Motor neuron (in vitro differentiated cells): ENCODE measurements around the gene GRIK3. TPM values are rescaled to one million over a fixed set of nuclear protein-coding genes. Genes with fewer than 3 reads are reported as not detected.
A peak's percentile ranks its signal among the peaks of the same experiment; 100 is the strongest.

Experiments used
- ATAC-seq, 8 experiments: fragments of 200-7000 bp; cut with Tn5 transposase; replicated peaks in 6 of 8; 2 replicates each; pipeline ENCODE4 v1.8.0; 2021; ENCODE audit warnings: mild to moderate bottlenecking in 8 of 8, moderate library complexity in 8 of 8
- H3K27ac ChIP-seq, 2 donors: fragments of 250-450 bp; sonication (Bioruptor Pico); 2 replicates each; pipeline ENCODE4 v1.9.0; 2021; ENCODE audit warnings: antibody characterized with exemption in 2 of 2, mild to moderate bottlenecking in 2 of 2, moderate library complexity in 1 of 2
- H3K4me1 ChIP-seq, 2 donors: fragments of 250-450 bp; sonication (Bioruptor Pico); replicated peaks in 1 of 2; 2 replicates each; pipeline ENCODE4 v1.6.1; 2021; ENCODE audit warnings: antibody characterized with exemption in 2 of 2, mild to moderate bottlenecking in 2 of 2, moderate library complexity in 1 of 2
- H3K4me3 ChIP-seq, 5 donors: fragments of 250-450 bp; sonication (Bioruptor Pico); 2 replicates each; pipeline ENCODE4 v1.9.0; 2021; ENCODE audit warnings: antibody characterized with exemption in 5 of 5, mild to moderate bottlenecking in 5 of 5, moderate library complexity in 4 of 5
- WGBS, 10 experiments: fragments of 450-650 bp; shearing (Covaris generic); methylation state at CpG; one replicate each; pipeline ENCODE4 v1.0.0; 2022; 5-methylcytosine and 5-hydroxymethylcytosine counted together
- in situ Hi-C, 9 experiments: fragments of 400-800 bp; cut with MboI; loops; one replicate each; pipeline ENCODE4 v1.15.0; 2021; ENCODE audit warnings: low sequenced_read_pairs in 9 of 9, low pct_unique_long_range_greater_than_20kb in 2 of 9; ENCODE audit not compliant: unreplicated experiment in 9 of 9
- total RNA-seq, 8 experiments: library from RNA; unstranded; fragments of 300-600 nt; gene quantifications; 2 replicates each; pipeline versions ENCODE4 v1.2.3 to v1.2.4, GENCODE V29; 2022

GRIK3 gene
- total RNA-seq, 8 experiments from 2014 or later, result 0.73 to 21.1 (median 11.9) TPM

DNA sequence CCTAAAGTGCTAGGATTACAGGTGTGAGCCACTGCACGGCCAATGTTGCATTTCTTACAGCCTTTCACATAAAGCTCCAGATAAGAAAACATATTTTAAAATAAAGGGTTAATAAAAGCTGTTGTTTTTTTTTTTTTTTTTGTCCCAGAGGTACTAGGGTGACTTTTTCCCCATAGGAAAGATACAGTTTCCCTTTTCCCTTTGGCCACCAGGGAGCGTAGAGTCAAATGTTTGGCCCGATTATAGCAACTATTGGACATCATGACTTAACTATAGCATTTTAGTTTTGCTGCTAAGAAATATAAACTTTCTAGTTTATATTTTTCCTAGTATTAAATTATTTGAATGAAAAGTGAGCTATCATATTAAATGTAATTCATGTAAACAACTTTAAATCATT, 31.4 kb downstream of the GRIK3 start:
- Histone ChIP-seq H3K27ac (no peak overlapping the region), H3K4me3 (no peak overlapping the region), H3K4me1 (peaks cover 0 to 3% of the 10 kb centered on the region in 2 donors)
- 20 to 100% (median 90%) methylated on average over 1 to 3 of the region's 3 CpGs; no CpG with 5 or more reads in 3 of the 10 experiments for WGBS, 10 experiments
- no peak for ATAC-seq
- in situ Hi-C loops, result no loop called here

DNA sequence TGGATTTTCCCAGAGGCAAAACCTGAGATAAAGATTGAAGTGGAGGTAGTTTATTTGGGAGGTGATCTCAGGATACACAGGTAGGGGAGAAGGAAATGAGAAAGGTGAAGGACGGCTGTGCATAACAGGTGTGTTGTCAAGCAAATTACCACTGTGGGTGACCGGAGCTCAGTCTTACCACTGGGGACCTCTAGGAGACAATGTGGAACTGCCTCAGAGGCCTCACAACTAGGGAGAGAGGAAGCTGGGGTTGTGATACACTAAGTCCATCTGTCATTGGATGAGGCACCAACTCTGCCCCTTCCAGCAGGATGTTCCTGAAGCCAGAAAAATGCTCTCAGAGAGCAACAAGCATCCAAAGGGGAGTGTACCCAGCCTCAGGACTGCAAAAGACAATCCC, 32.6 kb downstream of the GRIK3 start:
- H3K27ac ChIP-seq, result no peak overlapping the region
- 40 to 71% (median 54%) methylated on average over 1 to 2 of the region's 2 CpGs; no CpG with 5 or more reads in 4 of the 10 experiments for WGBS, 10 experiments
- in situ Hi-C loops, result no loop called here
- H3K4me3 ChIP-seq, result no peak overlapping the region
- peak in 2 of 8 experiments; percentile 51 to 55 for ATAC-seq
- peaks cover 0 to 3% of the 10 kb centered on the region in 2 donors for H3K4me1 ChIP-seq

DNA sequence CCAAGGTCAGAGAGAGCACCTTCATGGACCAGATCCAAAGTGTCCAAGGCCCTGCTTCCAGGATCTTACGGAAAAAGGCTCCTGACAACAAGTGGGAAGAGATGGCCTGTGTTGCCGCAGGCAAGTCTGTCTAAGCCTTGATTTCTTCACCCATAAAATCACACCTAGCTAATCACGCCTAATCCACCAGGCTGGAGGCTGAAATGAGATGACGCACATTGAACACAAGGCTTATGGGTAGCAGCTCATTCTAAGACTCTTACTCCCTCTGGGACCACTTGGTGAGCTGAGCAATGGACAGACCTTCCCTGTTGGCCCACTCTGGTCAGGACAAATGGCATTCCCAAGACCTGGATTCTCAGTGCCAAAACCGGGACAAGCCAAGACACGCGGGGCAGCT, 38.2 kb downstream of the GRIK3 start:
- H3K4me1 ChIP-seq, result peaks cover 6 to 10% of the 10 kb centered on the region in 2 donors
- 10 to 100% (median 92%) methylated on average over 1 to 7 of the region's 7 CpGs; no CpG with 5 or more reads in 1 of the 10 experiments for WGBS, 10 experiments
- H3K27ac ChIP-seq, result no peak overlapping the region
- ATAC-seq, result no peak
- no peak overlapping the region for H3K4me3 ChIP-seq
- in situ Hi-C loops, result no loop called here

DNA sequence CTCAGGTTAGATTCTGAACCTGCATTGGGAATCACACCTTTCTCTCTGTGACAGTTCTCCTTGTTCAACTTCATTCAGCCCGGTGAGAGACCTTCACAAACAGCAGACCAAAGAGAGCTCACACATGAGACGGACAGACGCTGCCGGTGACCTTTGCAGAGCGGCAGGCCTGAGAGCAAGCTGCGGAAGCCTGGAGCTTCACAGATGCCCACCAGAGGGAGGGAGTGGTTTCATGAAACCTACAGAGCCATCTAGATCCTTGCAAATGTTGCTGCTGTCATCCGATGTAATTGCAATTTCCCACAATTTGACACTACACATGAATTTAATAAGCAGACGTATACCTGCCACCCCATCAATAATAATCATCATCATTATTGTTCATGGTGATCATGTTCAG, 39.4 kb downstream of the GRIK3 start:
- Histone ChIP-seq H3K4me1 (peaks cover 14% of the 10 kb centered on the region in 2 donors), H3K27ac (peak overlapping the region in 1 of 2 donors; percentile 20), H3K4me3 (no peak overlapping the region)
- 0 to 90% (median 65%) methylated on average over 1 to 8 of the region's 8 CpGs for WGBS, 10 experiments
- in situ Hi-C loops, result no loop called here
- peak in 5 of 8 experiments; percentile 36 to 52 (median 46) for ATAC-seq

DNA sequence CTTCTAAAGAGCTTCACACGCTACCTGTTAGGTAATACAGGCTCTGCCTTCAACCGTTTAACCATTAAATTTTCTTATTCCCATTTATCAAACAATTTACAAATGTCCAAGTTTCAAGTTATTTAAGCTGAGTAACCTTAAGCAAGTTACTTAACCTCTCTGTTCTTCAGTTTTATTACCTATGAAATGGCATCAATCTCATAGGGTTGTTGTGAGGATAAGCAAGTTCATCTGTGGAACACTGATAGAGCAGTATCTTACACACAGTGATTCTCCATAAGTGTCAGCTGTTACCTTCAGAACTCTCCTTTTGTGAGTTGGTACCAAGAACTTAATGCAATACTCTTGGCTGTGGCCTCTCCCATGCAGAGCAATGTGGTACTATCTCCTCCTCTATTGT, 40.0 kb downstream of the GRIK3 start:
- WGBS, 10 experiments, result 0 to 100% (median 15%) methylated on average over 1 to 2 of the region's 2 CpGs; no CpG with 5 or more reads in 2 of the 10 experiments
- H3K4me1 ChIP-seq, result peaks cover 19 to 20% of the 10 kb centered on the region in 2 donors
- no peak overlapping the region for H3K4me3 ChIP-seq
- no peak for ATAC-seq
- in situ Hi-C loops, result no loop called here
- H3K27ac ChIP-seq, result no peak overlapping the region

DNA sequence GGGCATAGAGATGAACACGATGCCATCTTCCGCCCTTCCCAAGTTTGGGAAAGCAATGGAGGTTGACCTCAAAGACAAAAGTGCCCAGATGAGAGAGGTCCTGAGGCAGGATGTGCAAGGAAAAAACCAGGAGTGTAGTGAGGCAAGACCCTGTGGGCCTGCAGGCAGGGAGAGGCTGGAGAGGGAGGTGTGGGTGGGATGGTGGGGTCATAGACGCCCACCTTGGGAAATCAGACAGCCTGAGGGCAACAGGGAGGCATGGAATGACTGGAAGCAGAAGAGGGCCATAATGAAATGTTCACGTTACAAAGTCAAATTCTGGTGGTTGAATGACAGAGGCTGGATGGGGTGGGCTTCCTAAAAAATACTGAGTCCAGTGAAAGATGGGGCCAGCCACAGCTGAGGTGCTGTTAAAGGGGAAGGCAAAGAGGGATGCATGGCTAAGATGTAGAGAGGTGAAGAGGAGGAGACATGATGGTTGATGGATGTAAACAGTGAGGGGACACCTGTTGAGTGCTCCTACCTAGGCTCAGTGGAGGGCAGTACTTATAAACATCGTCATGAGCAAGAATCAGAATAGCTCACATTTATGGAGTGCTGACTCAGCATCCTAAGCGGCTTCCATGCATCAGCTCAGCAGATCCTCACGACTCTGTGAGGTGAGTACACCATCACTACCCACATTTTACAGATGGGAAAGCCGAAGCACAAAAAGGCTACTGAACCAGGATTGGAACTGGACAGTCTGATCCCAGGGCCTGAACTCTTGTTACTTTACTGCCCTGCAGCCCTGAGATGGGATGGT, 42.0 kb downstream of the GRIK3 start:
- ATAC-seq, result no peak
- H3K27ac ChIP-seq, result no peak overlapping the region
- H3K4me1 ChIP-seq, result peaks cover 39 to 40% of the 10 kb centered on the region in 2 donors
- in situ Hi-C loops, result no loop called here
- 14 to 100% (median 85%) methylated on average over 1 to 8 of the region's 8 CpGs for WGBS, 10 experiments
- no peak overlapping the region for H3K4me3 ChIP-seq

DNA sequence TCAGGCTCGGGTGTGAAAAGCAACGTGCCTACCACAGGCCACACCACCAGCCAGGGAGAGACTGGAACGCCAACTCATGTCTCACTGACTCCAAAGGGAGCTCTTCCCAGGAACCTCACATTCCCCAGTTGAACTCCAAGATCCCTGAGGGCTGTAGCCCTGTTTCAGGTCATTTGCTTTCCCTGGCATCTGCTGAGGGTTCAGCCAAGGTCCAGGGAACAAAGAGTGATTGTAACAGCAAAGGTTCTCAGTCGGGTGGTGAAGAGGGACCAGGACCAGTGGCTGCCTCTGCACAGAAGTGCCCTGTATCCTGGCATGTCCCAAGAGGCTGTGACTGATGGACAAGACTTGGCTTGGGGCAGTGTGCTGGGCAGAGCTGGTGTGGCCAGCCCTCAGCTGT, 42.8 kb downstream of the GRIK3 start:
- Histone ChIP-seq H3K4me3 (no peak overlapping the region), H3K27ac (no peak overlapping the region), H3K4me1 (peaks cover 44 to 45% of the 10 kb centered on the region in 2 donors)
- in situ Hi-C loops, result no loop called here
- ATAC-seq, result no peak
- 0 to 89% (median 67%) methylated on average over 1 to 4 of the region's 4 CpGs; no CpG with 5 or more reads in 4 of the 10 experiments for WGBS, 10 experiments

DNA sequence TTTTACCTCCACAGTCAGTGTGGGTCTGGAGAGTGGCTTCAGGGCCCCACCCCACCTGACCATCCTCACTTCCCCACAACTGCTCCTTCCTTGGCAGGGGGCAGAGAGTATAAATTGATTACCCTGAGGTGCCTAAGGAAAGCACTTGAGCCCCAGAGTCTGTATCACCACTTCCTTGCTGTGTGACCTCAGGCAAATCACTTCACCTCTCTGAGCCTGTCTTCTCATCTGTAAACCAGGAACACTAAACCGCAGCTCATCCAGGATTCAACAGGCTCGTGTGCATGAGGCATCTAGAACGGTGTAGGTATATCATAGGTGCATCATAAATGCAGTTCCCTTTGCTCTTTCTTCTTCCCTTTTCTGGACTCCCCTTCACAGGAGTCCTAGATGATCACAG, 43.4 kb downstream of the GRIK3 start:
- H3K4me3 ChIP-seq, result no peak overlapping the region
- H3K27ac ChIP-seq, result no peak overlapping the region
- WGBS, 10 experiments, result 0 to 100% (median 20%) methylated on average over 1 to 3 of the region's 3 CpGs; no CpG with 5 or more reads in 3 of the 10 experiments
- in situ Hi-C loops, result no loop called here
- H3K4me1 ChIP-seq, result peaks cover 44 to 45% of the 10 kb centered on the region in 2 donors
- ATAC-seq, result no peak

DNA sequence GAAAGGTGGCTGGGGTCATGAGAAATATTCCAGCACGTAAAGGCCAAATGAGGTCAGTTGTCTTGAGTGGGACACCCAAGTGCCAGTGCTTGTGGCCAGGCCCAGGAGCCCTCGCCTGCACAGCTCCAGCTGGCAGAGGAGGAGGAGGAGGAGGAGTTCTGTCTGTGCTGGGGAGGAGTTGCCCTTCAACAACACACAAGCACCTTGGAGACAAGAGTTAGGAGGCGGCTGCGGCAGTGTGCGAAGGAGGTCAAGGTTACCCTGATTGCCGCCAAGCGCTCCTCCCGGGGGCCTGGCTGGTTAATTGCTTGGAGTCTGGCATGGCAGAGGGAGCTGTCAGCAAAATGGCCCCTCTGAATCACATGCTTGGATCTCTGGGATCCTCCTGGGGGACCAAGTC, 45.1 kb downstream of the GRIK3 start:
- H3K4me3 ChIP-seq, result no peak overlapping the region
- H3K4me1 ChIP-seq, result peaks cover 38% of the 10 kb centered on the region in 2 donors
- ATAC-seq, result peak in 5 of 8 experiments; percentile 66 to 75 (median 68)
- in situ Hi-C loops, result no loop called here
- peak overlapping the region; percentile 7 to 30 for H3K27ac ChIP-seq
- WGBS, 10 experiments, result 0 to 46% (median 23%) methylated on average over 1 to 8 of the region's 8 CpGs; no CpG with 5 or more reads in 5 of the 10 experiments

DNA sequence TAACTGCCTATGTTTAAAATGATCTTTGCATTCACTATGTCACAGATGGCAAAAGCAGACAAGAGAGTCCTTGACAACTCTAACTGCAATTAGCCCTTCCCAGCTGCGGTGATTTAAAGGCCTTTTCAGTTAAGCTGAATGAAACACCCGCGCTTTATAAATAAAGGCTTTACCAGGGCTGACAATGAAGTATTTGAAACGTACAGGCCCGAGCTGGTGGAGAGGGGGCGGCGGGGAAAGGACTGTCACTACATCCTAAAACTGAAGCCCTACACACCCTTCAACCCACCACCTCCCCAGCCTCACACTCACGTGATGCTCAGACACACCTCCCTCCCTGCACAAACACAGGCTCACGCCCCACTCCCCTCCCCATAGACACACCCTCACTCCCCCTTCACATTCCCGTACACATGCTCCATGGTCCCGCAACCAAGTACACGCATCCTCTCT, 45.5 kb downstream of the GRIK3 start:
- peak in 5 of 8 experiments; percentile 80 to 93 (median 90) for ATAC-seq
- 2 to 50% (median 21%) methylated on average over 1 to 7 of the region's 12 CpGs; no CpG with 5 or more reads in 3 of the 10 experiments for WGBS, 10 experiments
- H3K27ac ChIP-seq, result peak overlapping the region in 1 of 2 donors; percentile 30
- H3K4me3 ChIP-seq, result no peak overlapping the region
- peaks cover 38% of the 10 kb centered on the region in 2 donors for H3K4me1 ChIP-seq
- in situ Hi-C loops, result no loop called here

DNA sequence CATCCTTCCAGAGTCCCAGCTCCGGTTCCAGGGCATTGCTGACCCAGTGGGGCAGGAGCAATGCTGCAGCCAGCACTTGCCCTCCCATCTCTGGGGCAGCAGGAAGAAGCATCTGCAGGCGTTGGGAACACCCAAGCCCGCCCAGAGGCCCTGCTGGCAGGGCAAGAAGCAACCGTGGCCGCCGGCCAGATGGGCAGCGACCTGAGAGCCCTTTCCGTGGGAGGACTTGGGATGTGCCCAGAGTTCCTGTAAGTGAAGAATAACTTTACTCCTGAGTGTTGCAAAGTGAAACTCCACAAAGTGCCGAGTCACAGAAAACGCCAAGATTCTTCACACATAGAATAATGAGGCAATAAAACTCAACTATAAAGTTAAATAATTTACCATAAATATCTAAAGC, 46.0 kb downstream of the GRIK3 start:
- peak overlapping the region; percentile 29 for H3K27ac ChIP-seq
- peaks cover 38% of the 10 kb centered on the region in 2 donors for H3K4me1 ChIP-seq
- H3K4me3 ChIP-seq, result no peak overlapping the region
- ATAC-seq, result peak in 4 of 8 experiments; percentile 18 to 65 (median 39)
- in situ Hi-C loops, result no loop called here
- WGBS, 10 experiments, result 0 to 90% (median 23%) methylated on average over 2 to 10 of the region's 10 CpGs; no CpG with 5 or more reads in 4 of the 10 experiments

DNA sequence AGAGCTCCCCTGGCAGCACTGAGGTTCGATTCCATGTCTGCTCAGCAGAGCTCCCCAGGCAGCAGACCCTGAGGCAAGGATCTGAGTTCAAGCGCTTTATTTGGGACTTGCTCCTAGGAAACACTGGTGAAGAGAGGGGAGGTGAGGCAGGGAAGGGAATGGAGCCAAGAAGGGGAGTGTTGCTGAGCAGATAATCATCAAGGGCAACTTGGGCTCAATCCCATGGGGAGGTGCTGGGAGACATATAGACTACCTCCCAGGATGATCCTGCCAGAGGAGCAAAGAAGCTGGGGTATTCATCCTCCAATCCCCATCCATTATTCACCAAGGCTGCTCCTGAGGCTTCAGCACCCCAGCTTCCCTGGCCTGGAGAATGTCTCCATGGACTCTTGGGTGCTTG, 47.0 kb downstream of the GRIK3 start:
- no peak overlapping the region for H3K27ac ChIP-seq
- no peak for ATAC-seq
- H3K4me3 ChIP-seq, result no peak overlapping the region
- in situ Hi-C loops, result no loop called here
- 29 to 86% (median 80%) methylated on average over 1 to 2 of the region's 2 CpGs; no CpG with 5 or more reads in 6 of the 10 experiments for WGBS, 10 experiments
- peaks cover 44 to 46% of the 10 kb centered on the region in 2 donors for H3K4me1 ChIP-seq

DNA sequence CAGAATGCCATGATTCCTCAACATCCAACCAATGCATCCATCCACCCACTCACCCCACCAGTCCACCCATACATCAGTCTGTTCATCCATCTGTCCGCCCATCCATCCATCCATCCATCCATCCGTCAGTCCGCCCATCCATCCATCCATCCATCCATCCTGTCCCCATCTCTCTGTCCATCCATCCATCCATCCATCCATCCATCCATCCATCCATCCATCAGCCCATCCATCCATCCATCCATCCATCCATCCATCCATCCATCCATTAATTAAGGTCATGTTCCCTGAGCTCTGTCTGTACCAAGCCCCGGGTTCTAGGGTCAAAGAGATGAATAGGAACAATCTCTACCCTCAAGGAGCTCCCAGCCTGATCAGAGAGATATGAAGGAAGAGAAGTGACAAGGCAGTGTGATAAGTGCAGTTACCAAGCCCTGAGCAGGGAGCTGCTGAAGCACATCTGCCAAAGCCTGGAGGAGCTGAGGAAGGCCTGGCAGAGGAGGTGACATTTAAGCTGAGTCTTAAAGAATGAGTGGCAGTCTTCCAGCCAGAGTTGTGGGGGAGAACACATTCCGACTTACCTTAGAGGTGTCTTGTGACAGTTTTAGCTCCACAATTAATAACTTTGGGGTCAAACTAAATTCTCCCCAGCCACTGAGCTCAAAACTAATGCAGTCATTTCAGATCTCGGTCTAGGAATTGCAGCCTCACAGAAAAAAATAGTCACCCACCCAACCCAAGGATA, 47.9 kb downstream of the GRIK3 start:
- no peak for ATAC-seq
- Histone ChIP-seq H3K4me1 (peaks cover 46 to 54% of the 10 kb centered on the region in 2 donors), H3K4me3 (no peak overlapping the region), H3K27ac (no peak overlapping the region)
- in situ Hi-C loops, result no loop called here
- 0 to 94% (median 80%) methylated on average over 1 to 5 of the region's 6 CpGs; no CpG with 5 or more reads in 3 of the 10 experiments for WGBS, 10 experiments
